NT2/D1 (cell line): ENCODE measurements around the gene GPR82.

Experiments
- YY1 ChIP-seq: IDR thresholded peaks from 2 replicates; pipeline ENCODE4 v1.6.1; 2011; ENCODE audit not compliant: insufficient read length, insufficient read depth
- ZNF274 ChIP-seq: IDR thresholded peaks from 2 replicates; pipeline ENCODE4 v1.6.1; 2011; ENCODE audit warnings: mild to moderate bottlenecking, low read depth, low read length

GRCh38 chrX:41708486-41708885 lies 15.5 kb upstream of the GPR82 start:
- TF ChIP-seq YY1 (no peak), ZNF274 (no peak)
